Activated CD8-positive, alpha-beta T cell treated with anti-CD3 and anti-CD28 coated beads for 36 hours (primary cell): Measurements from ENCODE around the gene TRAFD1. TPM values are rescaled to one million over a fixed set of nuclear protein-coding genes. Genes with fewer than 3 reads are reported as not detected.

Experiments used
- ATAC-seq: fragments of 200-7000 bp; cut with Tn5 transposase; one replicate; pipeline ENCODE4 v1.10.0; 2021; ENCODE audit warnings: mild to moderate bottlenecking, moderate library complexity
- CTCF ChIA-PET: fragments of 350-600 bp; sonication (Branson Sonifier 250); formaldehyde crosslinking; loops from one replicate; lab custom pipeline; 2021; ENCODE audit warnings: antibody characterized with exemption; lab: Charles Lee
- POLR2A ChIA-PET: fragments of 350-600 bp; sonication (Branson Sonifier 250); formaldehyde crosslinking; loops from one replicate; lab custom pipeline; 2021; ENCODE audit warnings: antibody characterized with exemption; lab: Charles Lee
- DNase-seq: peaks from one replicate; pipeline ENCODE4 v3.0.0-alpha.2; 2020
- H3K27ac Mint-ChIP-seq: one replicate; pipeline ENCODE4 v1.8.0; 2021; ENCODE audit warnings: mild to moderate bottlenecking, mixed read lengths
- H3K27me3 Mint-ChIP-seq: one replicate; pipeline ENCODE4 v1.8.0; 2021; ENCODE audit warnings: mixed read lengths
- H3K36me3 Mint-ChIP-seq: one replicate; pipeline ENCODE4 v1.8.0; 2021; ENCODE audit warnings: low read depth, mixed read lengths
- H3K4me1 Mint-ChIP-seq: one replicate; pipeline ENCODE4 v1.8.0; 2021; ENCODE audit warnings: low read depth, mixed read lengths
- H3K4me3 Mint-ChIP-seq: one replicate; pipeline ENCODE4 v1.8.0; 2021; ENCODE audit warnings: mild to moderate bottlenecking, moderate library complexity, mixed read lengths
- H3K9me3 Mint-ChIP-seq: one replicate; pipeline ENCODE4 v1.8.0; 2021; ENCODE audit warnings: mixed read lengths
- CTCF ChIP-seq: fragments of 200-600 bp; IDR thresholded peaks from one replicate; pipeline ENCODE4 v1.8.0; 2022; ENCODE audit warnings: antibody characterized with exemption, mild to moderate bottlenecking
- intact Hi-C: fragments of 100-400 bp; cut with micrococcal nuclease; formaldehyde crosslinking; loops from one replicate; pipeline ENCODE4 v1.10.0; 2022
- total RNA-seq, 2 experiments: library from RNA; stranded (reverse); gene quantifications; one replicate each; pipeline ENCODE4 v1.2.3, GENCODE V29; 2021

The TRAFD1 gene
- total RNA-seq, 2 experiments from 2014 or later, result 34.6 to 35.8 TPM

GRCh38 chr12:112192475-112192874 lies 67.1 kb downstream of the TRAFD1 start:
- ChIA-PET CTCF (interaction anchor here (2.7 kb wide), 1 partner anchor 195 kb away, joined by 9 read pairs; no protein-coding TSS in a partner anchor), POLR2A (no interaction called here)
- H3K27me3 Mint-ChIP-seq, result no peaks in the 10 kb centered on the region
- no peak for TF ChIP-seq CTCF
- no peak for DNase-seq
- no peak overlapping the region for H3K4me3 Mint-ChIP-seq
- no peaks in the 10 kb centered on the region for H3K4me1 Mint-ChIP-seq
- peaks cover 16% of the 10 kb centered on the region for H3K36me3 Mint-ChIP-seq
- H3K9me3 Mint-ChIP-seq, result no peaks in the 10 kb centered on the region
- no peak for ATAC-seq
- no peak overlapping the region for H3K27ac Mint-ChIP-seq
- intact Hi-C loops, result no loop called here

GRCh38 chr12:112194601-112195247 lies 69.4 kb downstream of the TRAFD1 start:
- Mint-ChIP-seq H3K36me3 (peaks cover 20% of the 10 kb centered on the region), H3K27me3 (no peaks in the 10 kb centered on the region), H3K4me1 (no peaks in the 10 kb centered on the region), H3K27ac (no peak overlapping the region), H3K4me3 (no peak overlapping the region), H3K9me3 (no peaks in the 10 kb centered on the region)
- CTCF ChIA-PET, result no interaction called here
- POLR2A ChIA-PET, result no interaction called here
- ATAC-seq (no peak), DNase-seq (no peak)
- intact Hi-C loops, result no loop called here
- TF ChIP-seq CTCF, result no peak

- Mint-ChIP-seq H3K9me3 (no peaks in the 10 kb centered on the region), H3K27me3 (no peaks in the 10 kb centered on the region), H3K4me3 (no peak overlapping the region), H3K36me3 (peaks cover 11% of the 10 kb centered on the region), H3K4me1 (no peaks in the 10 kb centered on the region), H3K27ac (peak overlapping the region; percentile 69)
- intact Hi-C loops, result no loop called here
- POLR2A ChIA-PET, result no interaction called here
- TF ChIP-seq CTCF, result no peak
- DNase-seq, result no peak
- CTCF ChIA-PET, result interaction anchor here (0.9 to 5.7 kb wide), 3 partner anchors 14 to 215 kb away, joined by 3 to 74 read pairs (median 3); no protein-coding TSS in a partner anchor
- ATAC-seq, result no peak
These were observed 71.0 kb downstream of the TRAFD1 start for GRCh38 chr12:112196196-112196875.

GRCh38 chr12:112198120-112198733 lies 72.9 kb downstream of the TRAFD1 start:
- no peaks in the 10 kb centered on the region for H3K4me1 Mint-ChIP-seq
- CTCF ChIA-PET, result interaction anchor here (0.6 to 5.7 kb wide), 26 partner anchors 10 to 444 kb away, joined by 3 to 74 read pairs (median 4); no protein-coding TSS in a partner anchor
- H3K36me3 Mint-ChIP-seq, result peaks cover 6% of the 10 kb centered on the region
- TF ChIP-seq CTCF, result peak; percentile 69
- DNase-seq (peak; percentile 79), ATAC-seq (peak; percentile 99)
- POLR2A ChIA-PET, result no interaction called here
- no peaks in the 10 kb centered on the region for H3K9me3 Mint-ChIP-seq
- H3K4me3 Mint-ChIP-seq, result no peak overlapping the region
- intact Hi-C loops, result loop anchor here (2.0 kb wide), 1 partner anchor 189 kb away; no protein-coding TSS in a partner anchor
- H3K27ac Mint-ChIP-seq, result no peak overlapping the region
- H3K27me3 Mint-ChIP-seq, result no peaks in the 10 kb centered on the region
